Measurements from ENCODE around the gene BAZ1B. TPM values are rescaled to one million over a fixed set of nuclear protein-coding genes. Genes with fewer than 3 reads are reported as not detected.

The BAZ1B gene
- total and polyA plus RNA-seq, 9 of the 15 experiments (the other 6 are each of a cell fraction or from before 2014, with no cell fraction given): 15.0 to 134 (median 79.5) TPM

GRCh38 chr7:73522105-73522872 is at the start of gene BAZ1B (continued):
- TF ChIP-seq POU5F1 (IDR thresholded peaks at IDR 0.05; ENCODE audit: borderline replicate concordance, low read depth, low read length, partially characterized antibody): no peak
- TF ChIP-seq SMARCA5 (IDR thresholded peaks at IDR 0.05): no peak
- TF ChIP-seq ZNF146 (CRISPR knock-in tag; IDR thresholded peaks at IDR 0.05; ENCODE audit: unreplicated experiment): no peak
- TF ChIP-seq RBM17 (IDR thresholded peaks at IDR 0.05; ENCODE audit: borderline replicate concordance, low read depth, low read length): no peak
- TF ChIP-seq, protein P1, sequence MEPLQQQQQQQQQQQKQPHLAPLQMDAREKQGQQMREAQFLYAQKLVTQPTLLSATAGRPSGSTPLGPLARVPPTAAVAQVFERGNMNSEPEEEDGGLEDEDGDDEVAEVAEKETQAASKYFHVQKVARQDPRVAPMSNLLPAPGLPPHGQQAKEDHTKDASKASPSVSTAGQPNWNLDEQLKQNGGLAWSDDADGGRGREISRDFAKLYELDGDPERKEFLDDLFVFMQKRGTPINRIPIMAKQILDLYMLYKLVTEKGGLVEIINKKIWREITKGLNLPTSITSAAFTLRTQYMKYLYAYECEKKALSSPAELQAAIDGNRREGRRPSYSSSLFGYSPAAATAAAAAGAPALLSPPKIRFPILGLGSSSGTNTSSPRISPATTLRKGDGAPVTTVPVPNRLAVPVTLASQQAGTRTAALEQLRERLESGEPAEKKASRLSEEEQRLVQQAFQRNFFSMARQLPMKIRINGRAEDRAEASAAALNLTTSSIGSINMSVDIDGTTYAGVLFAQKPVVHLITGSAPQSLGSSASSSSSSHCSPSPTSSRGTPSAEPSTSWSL (CRISPR knock-in tag; IDR thresholded peaks at IDR 0.05; ENCODE audit: borderline replicate concordance): no peak
- no peak for TF ChIP-seq NUFIP1 (IDR thresholded peaks at IDR 0.05; ENCODE audit: partially characterized antibody)
- peak; percentile 67; the same call in 1 of the 2 replicates for TF ChIP-seq USF1 (CRISPR knock-in tag; IDR thresholded peaks at IDR 0.05)
- TF ChIP-seq, protein P2, sequence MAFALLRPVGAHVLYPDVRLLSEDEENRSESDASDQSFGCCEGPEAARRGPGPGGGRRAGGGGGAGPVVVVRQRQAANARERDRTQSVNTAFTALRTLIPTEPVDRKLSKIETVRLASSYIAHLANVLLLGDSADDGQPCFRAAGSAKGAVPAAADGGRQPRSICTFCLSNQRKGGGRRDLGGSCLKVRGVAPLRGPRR (CRISPR knock-in tag; IDR thresholded peaks at IDR 0.05): no peak
- TF ChIP-seq EP400 (IDR thresholded peaks at IDR 0.05): peak; percentile 99
- 0 out of 2 replicates have a peak, but pooled peaks have one; percentile 68 for TF ChIP-seq ZNF431 (CRISPR knock-in tag; IDR thresholded peaks at IDR 0.05)
- peak; percentile 7 for TF ChIP-seq HNRNPK (IDR thresholded peaks at IDR 0.05; ENCODE audit: low read depth, low read length, poor library complexity, severe bottlenecking)
- no peak for TF ChIP-seq ARHGAP35 (IDR thresholded peaks at IDR 0.05; ENCODE audit: partially characterized antibody)
- TF ChIP-seq MAFG (tag; conservative IDR thresholded peaks at IDR 0.05): no peak
- peak; percentile 73 for TF ChIP-seq PHF20 (IDR thresholded peaks at IDR 0.05; ENCODE audit: partially characterized antibody)
- TF ChIP-seq KAT8 (IDR thresholded peaks at IDR 0.05; ENCODE audit: low read depth): no peak
- no peak for TF ChIP-seq ZNF785 (CRISPR knock-in tag; IDR thresholded peaks at IDR 0.05)
- TF ChIP-seq ZNF212 (CRISPR knock-in tag; IDR thresholded peaks at IDR 0.05): no peak
- TF ChIP-seq IRF2 (CRISPR knock-in tag; IDR thresholded peaks at IDR 0.05): no peak
- TF ChIP-seq ZSCAN32 (CRISPR knock-in tag; IDR thresholded peaks at IDR 0.05): no peak
- no peak for TF ChIP-seq ZNF436 (CRISPR knock-in tag; IDR thresholded peaks at IDR 0.05)
- no peak for TF ChIP-seq HMG20A (CRISPR knock-in tag; conservative IDR thresholded peaks at IDR 0.05)
- peak; percentile 96 for TF ChIP-seq NEUROD1 (IDR thresholded peaks at IDR 0.05; ENCODE audit: borderline replicate concordance, low read depth, low read length, partially characterized antibody)
- TF ChIP-seq MCM3 (IDR thresholded peaks at IDR 0.05): no peak
- no peak for TF ChIP-seq SMARCE1 (IDR thresholded peaks at IDR 0.05)
- no peak for TF ChIP-seq ZNF324 (CRISPR knock-in tag; IDR thresholded peaks at IDR 0.05)
- TF ChIP-seq RFX1 (IDR thresholded peaks at IDR 0.05): no peak
